AG04450 (cell line): ENCODE measurements around the gene SPAG6. TPM values are rescaled to one million over a fixed set of nuclear protein-coding genes. Genes with fewer than 3 reads are reported as not detected.

Experiments used
- CTCF ChIA-PET: fragments of 300-600, 350-600 bp; formaldehyde crosslinking; extraction: SDS; loops from one replicate; lab custom pipeline; 2022; ENCODE audit warnings: antibody characterized with exemption, inconsistent platforms; lab: Charles Lee
- POLR2A ChIA-PET: fragments of 350-600 bp; formaldehyde crosslinking; extraction: SDS; loops from one replicate; lab custom pipeline; 2021; ENCODE audit warnings: antibody characterized with exemption, inconsistent platforms; lab: Yijun Ruan, JAX
- DNase-seq: peaks from one replicate; pipeline ENCODE4 v3.0.0-alpha.2; 2011; ENCODE audit warnings: low read depth, low spot score
- H3K27ac ChIP-seq: one replicate; pipeline ENCODE4 v1.5.1; 2012; ENCODE audit warnings: low read depth, low read length, control low read depth
- H3K27me3 ChIP-seq: one replicate; pipeline ENCODE4 v1.6.0; 2012; ENCODE audit warnings: low read length; ENCODE audit not compliant: control insufficient read depth, insufficient read depth
- H3K4me3 ChIP-seq: 2 replicates; pipeline ENCODE4 v1.5.1; 2011; ENCODE audit warnings: mild to moderate bottlenecking, low read depth, low read length, control low read depth
- H3K9me3 ChIP-seq: 2 replicates; pipeline ENCODE4 v1.5.1; 2012; ENCODE audit warnings: low read length; ENCODE audit not compliant: control insufficient read depth, insufficient read depth
- polyA plus RNA-seq: library from polyadenylated mRNA; depleted of rRNA; stranded (reverse); fragments of >200 nt; gene quantifications from 2 replicates; pipeline ENCODE4 v1.2.3, GENCODE V29; 2011
- TF ChIP-seq, protein P1 (sequence below): IDR thresholded peaks from 2 replicates; pipeline ENCODE4 v1.5.1; 2011; ENCODE audit warnings: low read depth, low read length, control low read depth, inconsistent platforms

Gene SPAG6
- polyA plus RNA-seq, 1 experiment: not detected

DNA sequence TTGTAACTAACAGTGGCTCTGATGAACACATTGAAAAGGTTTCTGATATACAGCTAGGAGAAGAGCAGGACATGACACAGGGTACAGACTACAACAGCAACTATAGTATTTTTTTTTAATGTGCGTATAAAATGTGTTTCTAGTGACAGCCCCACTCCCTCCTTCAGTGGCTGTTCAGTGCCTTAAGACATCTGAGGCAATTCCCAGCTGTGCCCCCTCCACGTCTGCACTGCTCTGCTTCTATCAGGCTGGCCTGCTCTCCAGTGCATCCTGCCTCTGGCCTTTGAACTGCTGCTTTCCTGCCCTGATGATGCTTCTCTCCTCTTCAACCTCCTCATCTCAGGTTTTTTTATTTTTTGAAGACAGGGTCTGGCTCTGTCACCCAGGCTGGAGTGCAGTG lies 111.2 kb downstream of the SPAG6 start:
- CTCF ChIA-PET: interaction anchor here (0.5 kb wide), 1 partner anchor 345 kb away, joined by 4 read pairs; no protein-coding TSS in a partner anchor
- TF ChIP-seq, protein P1, sequence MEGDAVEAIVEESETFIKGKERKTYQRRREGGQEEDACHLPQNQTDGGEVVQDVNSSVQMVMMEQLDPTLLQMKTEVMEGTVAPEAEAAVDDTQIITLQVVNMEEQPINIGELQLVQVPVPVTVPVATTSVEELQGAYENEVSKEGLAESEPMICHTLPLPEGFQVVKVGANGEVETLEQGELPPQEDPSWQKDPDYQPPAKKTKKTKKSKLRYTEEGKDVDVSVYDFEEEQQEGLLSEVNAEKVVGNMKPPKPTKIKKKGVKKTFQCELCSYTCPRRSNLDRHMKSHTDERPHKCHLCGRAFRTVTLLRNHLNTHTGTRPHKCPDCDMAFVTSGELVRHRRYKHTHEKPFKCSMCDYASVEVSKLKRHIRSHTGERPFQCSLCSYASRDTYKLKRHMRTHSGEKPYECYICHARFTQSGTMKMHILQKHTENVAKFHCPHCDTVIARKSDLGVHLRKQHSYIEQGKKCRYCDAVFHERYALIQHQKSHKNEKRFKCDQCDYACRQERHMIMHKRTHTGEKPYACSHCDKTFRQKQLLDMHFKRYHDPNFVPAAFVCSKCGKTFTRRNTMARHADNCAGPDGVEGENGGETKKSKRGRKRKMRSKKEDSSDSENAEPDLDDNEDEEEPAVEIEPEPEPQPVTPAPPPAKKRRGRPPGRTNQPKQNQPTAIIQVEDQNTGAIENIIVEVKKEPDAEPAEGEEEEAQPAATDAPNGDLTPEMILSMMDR: no peak
- Histone ChIP-seq H3K9me3 (no peaks in the 10 kb centered on the region; the same call in 1 of the 2 replicates), H3K27ac (no peak overlapping the region), H3K27me3 (peaks cover 5% of the 10 kb centered on the region), H3K4me3 (no peak overlapping the region)
- DNase-seq: no peak
- POLR2A ChIA-PET: no interaction called here

DNA sequence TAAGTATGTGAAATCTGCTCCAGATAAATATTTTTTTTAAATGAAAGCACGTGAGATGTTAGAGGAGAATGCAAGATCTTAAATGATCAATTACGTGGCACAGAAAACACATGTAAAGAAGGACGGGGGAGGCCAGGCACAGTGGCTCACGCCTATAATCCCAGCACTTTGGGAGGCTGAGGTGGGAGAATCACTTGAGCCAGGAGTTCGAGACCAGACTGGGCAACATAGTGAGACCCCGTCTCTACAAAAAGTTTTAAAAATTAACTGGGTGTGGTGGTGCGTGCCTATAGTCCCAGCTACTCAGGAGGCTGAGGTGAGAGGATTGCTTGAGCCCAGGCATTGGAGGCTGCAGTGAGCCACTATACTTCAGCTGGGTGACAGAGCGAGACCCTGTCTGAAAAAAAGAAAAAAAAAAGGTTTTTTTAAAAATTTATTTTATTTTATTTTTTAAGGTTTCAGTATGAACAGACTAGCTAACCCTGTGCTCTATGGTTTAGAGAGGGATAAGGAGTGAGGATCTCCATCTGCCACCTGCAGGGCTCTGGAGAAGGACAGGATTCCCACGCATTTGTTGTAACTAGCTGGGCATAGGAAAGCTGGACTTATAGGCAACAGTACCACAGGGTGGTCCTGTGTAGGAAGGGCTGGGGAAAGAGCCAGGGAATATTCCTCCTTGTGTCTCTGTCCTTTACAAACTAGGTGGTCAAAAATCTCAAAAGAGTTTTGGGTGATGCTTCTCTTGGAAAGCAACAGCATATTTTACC lies 113.2 kb downstream of the SPAG6 start:
- ChIA-PET POLR2A (no interaction called here), CTCF (no interaction called here)
- DNase-seq: no peak
- TF ChIP-seq, protein P1: no peak
- H3K27me3 ChIP-seq: peaks cover 6% of the 10 kb centered on the region
- no peaks in the 10 kb centered on the region for H3K9me3 ChIP-seq
- H3K27ac ChIP-seq: no peak overlapping the region
- no peak overlapping the region for H3K4me3 ChIP-seq

DNA sequence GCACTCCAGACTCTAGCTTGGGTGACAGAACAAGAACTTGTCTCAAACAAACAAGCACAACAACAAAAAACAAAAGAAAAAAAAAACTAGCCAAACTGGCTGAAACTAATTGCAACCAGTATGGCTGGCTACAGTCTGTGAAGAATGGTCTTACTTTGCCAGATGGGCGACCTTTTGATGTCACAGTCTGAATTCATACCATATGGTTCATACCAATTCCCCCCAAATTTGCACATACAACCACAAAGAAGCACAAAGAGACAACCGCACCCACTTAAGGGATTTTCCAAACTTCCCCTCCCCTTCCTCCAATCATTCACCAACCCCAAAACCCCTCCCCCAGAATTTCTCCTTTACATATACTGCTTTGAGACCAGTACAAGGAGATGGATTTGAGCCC lies 114.2 kb downstream of the SPAG6 start:
- TF ChIP-seq, protein P1: no peak
- Histone ChIP-seq H3K27me3 (peaks cover 8% of the 10 kb centered on the region), H3K4me3 (no peak overlapping the region), H3K27ac (no peak overlapping the region), H3K9me3 (no peaks in the 10 kb centered on the region)
- ChIA-PET POLR2A (no interaction called here), CTCF (no interaction called here)
- DNase-seq: no peak

DNA sequence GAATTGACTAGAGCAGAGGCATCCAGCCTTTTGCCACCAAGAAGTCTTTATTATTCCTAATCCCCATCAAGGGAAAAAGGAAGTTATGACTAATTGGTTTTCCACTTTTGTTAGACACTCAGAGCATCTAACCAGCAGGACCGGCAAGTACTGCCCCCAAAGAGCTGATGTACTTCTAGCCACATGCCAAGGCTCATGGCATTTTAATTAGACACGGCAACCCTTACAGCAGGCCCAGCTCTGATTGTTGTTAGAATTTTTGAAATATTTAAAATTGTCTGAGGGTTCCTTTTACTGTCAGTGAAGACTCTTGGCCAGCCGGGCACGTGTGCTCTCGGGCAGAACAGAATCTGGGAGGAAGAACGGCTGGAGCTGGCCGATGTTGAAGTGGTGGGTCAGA lies 114.8 kb downstream of the SPAG6 start:
- no peak overlapping the region for H3K4me3 ChIP-seq
- ChIA-PET CTCF (no interaction called here), POLR2A (no interaction called here)
- DNase-seq: no peak
- no peaks in the 10 kb centered on the region for H3K9me3 ChIP-seq
- H3K27me3 ChIP-seq: peaks cover 9% of the 10 kb centered on the region
- H3K27ac ChIP-seq: no peak overlapping the region
- TF ChIP-seq, protein P1: no peak

DNA sequence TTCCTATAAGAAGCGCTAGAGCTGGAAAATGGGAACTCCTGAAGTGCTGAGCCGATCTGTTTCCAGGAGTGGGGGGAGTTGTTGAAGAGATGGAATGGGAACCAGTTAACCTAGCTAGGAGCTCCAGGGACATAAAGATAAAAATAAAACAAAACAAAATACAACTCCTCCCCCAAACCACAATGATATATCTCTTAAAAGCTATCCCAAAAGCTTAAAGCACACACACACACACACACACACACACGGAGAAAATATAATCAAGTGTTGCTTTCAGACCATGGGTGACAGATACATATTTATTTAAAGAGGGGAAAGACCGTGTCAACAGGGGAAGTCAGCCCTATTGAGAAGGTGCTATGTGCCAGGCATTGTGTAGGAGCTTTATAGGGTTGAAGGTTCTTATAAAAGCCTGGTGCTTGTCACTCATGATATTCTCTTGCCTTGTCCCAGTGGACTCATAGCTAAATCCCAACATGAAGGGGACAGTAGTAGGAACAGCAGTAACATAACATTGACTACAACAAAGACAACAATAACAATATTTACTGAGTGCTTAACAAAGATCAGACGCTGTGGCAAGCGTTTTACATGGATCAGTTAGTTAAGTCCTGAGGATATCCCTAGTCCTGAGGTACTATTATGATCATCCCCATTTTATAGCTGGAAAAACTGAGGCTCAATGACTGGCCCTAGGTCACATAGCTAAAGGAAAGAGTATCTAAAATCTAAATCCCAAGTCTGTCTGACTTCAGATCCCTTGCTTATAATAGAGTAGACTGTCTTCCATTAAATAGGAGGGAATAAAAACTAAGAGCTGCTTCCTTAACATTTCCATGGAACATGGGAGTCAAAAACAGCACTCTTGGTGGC lies 115.5 kb downstream of the SPAG6 start:
- CTCF ChIA-PET: no interaction called here
- H3K9me3 ChIP-seq: no peaks in the 10 kb centered on the region
- no peak for DNase-seq
- no peak overlapping the region for H3K27ac ChIP-seq
- POLR2A ChIA-PET: no interaction called here
- TF ChIP-seq, protein P1: no peak
- no peak overlapping the region for H3K4me3 ChIP-seq
- H3K27me3 ChIP-seq: peaks cover 8% of the 10 kb centered on the region
